Measurements from ENCODE around the gene RELN. TPM values are rescaled to one million over a fixed set of nuclear protein-coding genes. Genes with fewer than 3 reads are reported as not detected.

RELN gene
- total RNA-seq, 1 experiment from 2014 or later: 4.3 TPM

DNA sequence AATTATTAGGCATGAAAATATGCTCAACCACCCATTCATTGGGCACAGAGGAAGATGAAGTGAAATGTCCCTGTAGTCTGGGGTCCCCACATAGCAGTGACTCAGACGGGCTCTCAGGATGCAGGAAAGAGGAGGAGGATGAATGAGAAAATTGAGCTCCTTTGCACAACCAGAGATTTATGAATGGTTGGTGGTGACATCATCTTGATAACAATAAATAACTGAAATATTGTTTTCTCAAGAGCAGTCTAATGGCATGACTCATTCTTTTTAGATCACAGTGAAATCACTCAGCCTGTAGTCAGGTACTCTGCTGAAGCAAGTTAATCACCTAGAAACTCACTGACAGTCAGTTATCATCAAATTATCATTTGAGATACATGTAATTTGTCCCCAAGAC lies 254.1 kb downstream of the RELN start:
- Mint-ChIP-seq H3K4me3 (ENCODE audit: unreplicated experiment) (no peak overlapping the region), H3K36me3 (ENCODE audit: insufficient read depth, unreplicated experiment) (no peaks in the 10 kb centered on the region), H3K27ac (ENCODE audit: unreplicated experiment) (no peak overlapping the region), H3K9me3 (ENCODE audit: unreplicated experiment) (no peaks in the 10 kb centered on the region), H3K4me1 (ENCODE audit: low read depth, unreplicated experiment) (no peaks in the 10 kb centered on the region), H3K27me3 (ENCODE audit: insufficient read depth, unreplicated experiment) (no peaks in the 10 kb centered on the region)
- Histone ChIP-seq H3K9me3 (0 out of 2 replicates have a peak, but pooled peaks cover under 1% of the 10 kb centered on the region), H3K36me3 (ENCODE audit: control insufficient read depth, insufficient read depth, low read length) (no peaks in the 10 kb centered on the region), H3K4me3 (ENCODE audit: low read depth, low read length) (no peak overlapping the region), H3K27me3 (replicated peaks; ENCODE audit: control insufficient read depth, insufficient read depth, low read length) (no peaks in the 10 kb centered on the region), H3K4me1 (no peaks in the 10 kb centered on the region)
- ChIA-PET POLR2A (no interaction called here), CTCF (no interaction called here)
- DNase-seq: no peak
- intact Hi-C loops (cut with micrococcal nuclease; ENCODE audit: unreplicated experiment): no loop called here
- TF ChIP-seq, protein P1, sequence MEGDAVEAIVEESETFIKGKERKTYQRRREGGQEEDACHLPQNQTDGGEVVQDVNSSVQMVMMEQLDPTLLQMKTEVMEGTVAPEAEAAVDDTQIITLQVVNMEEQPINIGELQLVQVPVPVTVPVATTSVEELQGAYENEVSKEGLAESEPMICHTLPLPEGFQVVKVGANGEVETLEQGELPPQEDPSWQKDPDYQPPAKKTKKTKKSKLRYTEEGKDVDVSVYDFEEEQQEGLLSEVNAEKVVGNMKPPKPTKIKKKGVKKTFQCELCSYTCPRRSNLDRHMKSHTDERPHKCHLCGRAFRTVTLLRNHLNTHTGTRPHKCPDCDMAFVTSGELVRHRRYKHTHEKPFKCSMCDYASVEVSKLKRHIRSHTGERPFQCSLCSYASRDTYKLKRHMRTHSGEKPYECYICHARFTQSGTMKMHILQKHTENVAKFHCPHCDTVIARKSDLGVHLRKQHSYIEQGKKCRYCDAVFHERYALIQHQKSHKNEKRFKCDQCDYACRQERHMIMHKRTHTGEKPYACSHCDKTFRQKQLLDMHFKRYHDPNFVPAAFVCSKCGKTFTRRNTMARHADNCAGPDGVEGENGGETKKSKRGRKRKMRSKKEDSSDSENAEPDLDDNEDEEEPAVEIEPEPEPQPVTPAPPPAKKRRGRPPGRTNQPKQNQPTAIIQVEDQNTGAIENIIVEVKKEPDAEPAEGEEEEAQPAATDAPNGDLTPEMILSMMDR (IDR thresholded peaks at IDR 0.05; ENCODE audit: insufficient read depth in 1 of 2, low read depth in 1 of 2, low read length in 1 of 2, severe bottlenecking in 1 of 2, unreplicated experiment in 1 of 2): no peak
- no TSS peak for BruUV-seq (replicated peaks)

DNA sequence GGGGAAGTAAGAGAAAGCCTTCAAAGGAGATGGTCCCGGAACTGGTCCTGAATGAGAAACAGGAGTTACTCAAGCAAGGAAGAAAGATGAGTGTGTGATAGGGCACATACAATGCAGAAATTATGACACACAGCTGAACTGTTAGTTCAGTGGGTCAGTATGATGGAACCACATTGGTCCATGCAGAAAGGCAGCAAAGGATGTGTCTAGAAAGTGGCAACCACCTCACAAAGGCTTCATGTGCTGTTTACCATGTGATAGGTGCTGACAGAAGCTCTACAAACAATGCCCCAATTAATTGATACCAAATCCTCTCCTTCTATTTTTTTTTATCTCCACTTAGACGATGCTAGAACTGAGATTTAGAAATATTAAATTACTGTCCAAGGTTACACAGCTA lies 258.3 kb downstream of the RELN start:
- TF ChIP-seq, protein P1 (IDR thresholded peaks at IDR 0.05; ENCODE audit: insufficient read depth in 1 of 2, low read depth in 1 of 2, low read length in 1 of 2, severe bottlenecking in 1 of 2, unreplicated experiment in 1 of 2): no peak
- ChIA-PET CTCF (no interaction called here), POLR2A (no interaction called here)
- H3K4me1 ChIP-seq: no peaks in the 10 kb centered on the region
- Mint-ChIP-seq H3K9me3 (ENCODE audit: unreplicated experiment) (no peaks in the 10 kb centered on the region), H3K36me3 (ENCODE audit: insufficient read depth, unreplicated experiment) (no peaks in the 10 kb centered on the region), H3K4me1 (ENCODE audit: low read depth, unreplicated experiment) (no peaks in the 10 kb centered on the region), H3K4me3 (ENCODE audit: unreplicated experiment) (no peak overlapping the region), H3K27ac (ENCODE audit: unreplicated experiment) (no peak overlapping the region), H3K27me3 (ENCODE audit: insufficient read depth, unreplicated experiment) (no peaks in the 10 kb centered on the region)
- intact Hi-C loops (cut with micrococcal nuclease; ENCODE audit: unreplicated experiment): no loop called here
- H3K4me3 ChIP-seq (ENCODE audit: low read depth, low read length): no peak overlapping the region
- DNase-seq: no peak
- no peaks in the 10 kb centered on the region for H3K36me3 ChIP-seq (ENCODE audit: control insufficient read depth, insufficient read depth, low read length)
- BruUV-seq (replicated peaks): no TSS peak
- H3K9me3 ChIP-seq: no peaks in the 10 kb centered on the region
- H3K27me3 ChIP-seq (replicated peaks; ENCODE audit: control insufficient read depth, insufficient read depth, low read length): no peaks in the 10 kb centered on the region

DNA sequence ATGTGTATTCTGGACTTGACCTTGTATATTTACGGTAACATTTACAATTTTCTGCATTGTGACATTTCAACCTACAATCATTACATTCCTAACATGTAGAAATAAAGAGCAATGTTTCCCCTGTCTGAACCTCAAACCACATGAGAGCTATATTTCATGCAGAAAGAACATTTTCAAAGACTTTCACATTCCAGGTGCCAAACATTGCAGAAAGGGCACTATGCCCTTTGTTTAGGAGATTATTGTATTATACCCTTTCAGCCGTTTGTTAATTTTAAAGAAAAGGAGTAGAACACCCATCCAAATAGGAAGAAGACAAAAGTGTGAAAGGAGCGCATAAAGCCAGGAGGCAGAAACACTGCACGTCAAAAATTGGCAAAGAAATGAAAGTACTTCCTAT lies 260.4 kb downstream of the RELN start:
- Mint-ChIP-seq H3K9me3 (ENCODE audit: unreplicated experiment) (no peaks in the 10 kb centered on the region), H3K4me3 (ENCODE audit: unreplicated experiment) (no peak overlapping the region), H3K36me3 (ENCODE audit: insufficient read depth, unreplicated experiment) (no peaks in the 10 kb centered on the region), H3K27me3 (ENCODE audit: insufficient read depth, unreplicated experiment) (no peaks in the 10 kb centered on the region), H3K27ac (ENCODE audit: unreplicated experiment) (no peak overlapping the region), H3K4me1 (ENCODE audit: low read depth, unreplicated experiment) (no peaks in the 10 kb centered on the region)
- DNase-seq: no peak
- no peaks in the 10 kb centered on the region for H3K27me3 ChIP-seq (replicated peaks; ENCODE audit: control insufficient read depth, insufficient read depth, low read length)
- intact Hi-C loops (cut with micrococcal nuclease; ENCODE audit: unreplicated experiment): no loop called here
- CTCF ChIA-PET: no interaction called here
- no peaks in the 10 kb centered on the region for H3K9me3 ChIP-seq
- POLR2A ChIA-PET: no interaction called here
- no peak overlapping the region for H3K4me3 ChIP-seq (ENCODE audit: low read depth, low read length)
- H3K4me1 ChIP-seq: no peaks in the 10 kb centered on the region
- TF ChIP-seq, protein P1 (IDR thresholded peaks at IDR 0.05; ENCODE audit: insufficient read depth in 1 of 2, low read depth in 1 of 2, low read length in 1 of 2, severe bottlenecking in 1 of 2, unreplicated experiment in 1 of 2): no peak
- BruUV-seq (replicated peaks): no TSS peak
- no peaks in the 10 kb centered on the region for H3K36me3 ChIP-seq (ENCODE audit: control insufficient read depth, insufficient read depth, low read length)
